Endothelial cell of umbilical vein (primary cell): ENCODE measurements around the gene A1CF.

Source experiments
- TF ChIP-seq, protein P1 (sequence below): IDR thresholded peaks from 2 replicates; pipeline ENCODE4 v1.6.1; 2011; ENCODE audit not compliant: insufficient read depth, insufficient read length
- TF ChIP-seq, protein P2 (sequence below), 2 donors: IDR thresholded peaks; 1 replicate in 1 of 2; 2 replicates in 1 of 2; pipeline ENCODE4 v1.5.1; 2011; ENCODE audit warnings: low read length in 2 of 2, mild to moderate bottlenecking in 2 of 2, moderate library complexity in 2 of 2, control low read depth in 1 of 2, inconsistent platforms in 1 of 2, low read depth in 1 of 2; ENCODE audit not compliant: insufficient read depth in 1 of 2; ENCODE audit errors: extremely low read depth in 1 of 2

DNA sequence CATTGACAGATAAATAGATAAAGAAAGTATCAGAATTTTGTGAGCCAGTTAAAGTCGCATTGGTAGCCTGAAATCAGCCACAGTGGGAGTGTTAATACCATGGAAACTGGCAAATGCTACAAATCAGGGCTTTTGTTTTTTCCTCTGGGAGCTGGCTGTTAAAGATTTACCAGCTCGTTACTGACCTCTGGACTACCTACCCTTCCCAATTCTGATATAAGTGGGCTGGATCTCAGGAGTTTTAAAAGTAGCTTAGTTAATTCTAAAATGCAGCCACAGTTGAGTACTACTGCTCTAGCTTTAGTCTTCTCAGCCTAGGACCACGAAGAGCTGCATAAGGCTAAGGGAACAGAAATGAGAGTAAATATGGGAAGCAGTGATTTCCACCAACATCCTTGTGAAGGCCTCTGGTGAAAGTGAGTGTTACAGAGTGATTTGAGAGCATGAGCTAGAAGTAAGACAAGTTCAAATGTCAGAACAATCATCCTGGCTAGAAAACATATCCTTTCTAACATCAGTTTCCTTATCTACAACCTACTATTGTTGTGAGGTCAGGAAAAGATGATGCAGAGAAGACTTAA is 53.2 kb downstream of the A1CF start:
- TF ChIP-seq, protein P1, sequence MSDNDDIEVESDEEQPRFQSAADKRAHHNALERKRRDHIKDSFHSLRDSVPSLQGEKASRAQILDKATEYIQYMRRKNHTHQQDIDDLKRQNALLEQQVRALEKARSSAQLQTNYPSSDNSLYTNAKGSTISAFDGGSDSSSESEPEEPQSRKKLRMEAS, result no peak
- TF ChIP-seq, protein P2, sequence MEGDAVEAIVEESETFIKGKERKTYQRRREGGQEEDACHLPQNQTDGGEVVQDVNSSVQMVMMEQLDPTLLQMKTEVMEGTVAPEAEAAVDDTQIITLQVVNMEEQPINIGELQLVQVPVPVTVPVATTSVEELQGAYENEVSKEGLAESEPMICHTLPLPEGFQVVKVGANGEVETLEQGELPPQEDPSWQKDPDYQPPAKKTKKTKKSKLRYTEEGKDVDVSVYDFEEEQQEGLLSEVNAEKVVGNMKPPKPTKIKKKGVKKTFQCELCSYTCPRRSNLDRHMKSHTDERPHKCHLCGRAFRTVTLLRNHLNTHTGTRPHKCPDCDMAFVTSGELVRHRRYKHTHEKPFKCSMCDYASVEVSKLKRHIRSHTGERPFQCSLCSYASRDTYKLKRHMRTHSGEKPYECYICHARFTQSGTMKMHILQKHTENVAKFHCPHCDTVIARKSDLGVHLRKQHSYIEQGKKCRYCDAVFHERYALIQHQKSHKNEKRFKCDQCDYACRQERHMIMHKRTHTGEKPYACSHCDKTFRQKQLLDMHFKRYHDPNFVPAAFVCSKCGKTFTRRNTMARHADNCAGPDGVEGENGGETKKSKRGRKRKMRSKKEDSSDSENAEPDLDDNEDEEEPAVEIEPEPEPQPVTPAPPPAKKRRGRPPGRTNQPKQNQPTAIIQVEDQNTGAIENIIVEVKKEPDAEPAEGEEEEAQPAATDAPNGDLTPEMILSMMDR (IDR thresholded peaks at IDR 0.05; ENCODE audit: extremely low read depth in 1 of 2, insufficient read depth in 1 of 2, low read depth in 1 of 2, low read length in 2 of 2), result no peak
